Neutrophil (primary cell): ENCODE measurements around the gene HUS1.
A peak's percentile ranks its signal among the peaks of the same experiment; 100 is the strongest.
"Not testable (repeated sequence)": the region's sequence is repeated elsewhere in the genome, so short reads cannot be mapped to it uniquely, and the experiment has no call there.

ENCODE experiments used
- H3K27ac ChIP-seq: fragments of 200-600 bp; sonication (generic); 2 replicates; pipeline ENCODE4 v1.5.1; 2016; ENCODE audit warnings: mild to moderate bottlenecking, moderate library complexity
- H3K27me3 ChIP-seq: fragments of 200-600 bp; sonication (generic); 2 replicates; pipeline ENCODE4 v1.6.0; 2016; ENCODE audit warnings: mild to moderate bottlenecking
- H3K36me3 ChIP-seq: fragments of 200-600 bp; sonication (generic); 2 replicates; pipeline ENCODE4 v1.5.1; 2017
- H3K4me1 ChIP-seq, 2 experiments: fragments of 200-600 bp in 1 of 2; sonication (generic) in 1 of 2; 1 replicate in 1 of 2; 2 replicates in 1 of 2; pipeline versions ENCODE4 v1.5.1 to v1.6.1; 2013 to 2016; ENCODE audit warnings: low read depth in 1 of 2, low read length in 1 of 2, mild to moderate bottlenecking in 1 of 2, moderate library complexity in 1 of 2; ENCODE audit not compliant: control insufficient read depth in 1 of 2, insufficient read depth in 1 of 2
- H3K4me3 ChIP-seq, 2 experiments: fragments of 200-600 bp in 1 of 2; sonication (generic) in 1 of 2; 1 replicate in 1 of 2; 2 replicates in 1 of 2; pipeline ENCODE4 v1.5.1; 2013 to 2016; ENCODE audit warnings: low read depth in 1 of 2, low read length in 1 of 2, mild to moderate bottlenecking in 1 of 2, moderate library complexity in 1 of 2
- H3K9me3 ChIP-seq: fragments of 200-600 bp; sonication (generic); 2 replicates; pipeline ENCODE4 v1.5.1; 2016
- TF ChIP-seq, protein P1 (sequence below): fragments of 200-600 bp; sonication (generic); IDR thresholded peaks from 2 replicates; pipeline ENCODE4 v1.5.1; 2016; ENCODE audit warnings: antibody characterized with exemption

HUS1 gene

DNA sequence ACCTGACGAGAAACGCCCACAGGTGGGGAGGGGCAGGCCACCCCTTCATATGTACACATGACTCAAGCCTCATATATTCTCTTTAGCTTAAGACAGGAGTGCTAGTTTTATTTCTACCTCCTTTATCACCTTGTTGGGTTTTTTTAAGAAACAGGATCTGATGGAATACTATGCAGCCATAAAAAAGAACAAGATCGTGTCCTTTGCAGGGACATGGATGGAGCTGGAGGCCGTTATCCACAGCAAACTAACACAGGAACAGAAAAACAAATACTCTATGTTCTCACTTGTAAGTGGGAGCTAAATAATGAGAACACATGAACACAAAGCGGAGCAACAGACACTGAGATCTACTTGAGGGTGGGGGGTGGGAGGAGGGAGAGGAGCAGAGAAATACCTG, 11.2 kb upstream of the HUS1 start:
- H3K27me3 ChIP-seq: no peaks in the 10 kb centered on the region
- TF ChIP-seq, protein P1, sequence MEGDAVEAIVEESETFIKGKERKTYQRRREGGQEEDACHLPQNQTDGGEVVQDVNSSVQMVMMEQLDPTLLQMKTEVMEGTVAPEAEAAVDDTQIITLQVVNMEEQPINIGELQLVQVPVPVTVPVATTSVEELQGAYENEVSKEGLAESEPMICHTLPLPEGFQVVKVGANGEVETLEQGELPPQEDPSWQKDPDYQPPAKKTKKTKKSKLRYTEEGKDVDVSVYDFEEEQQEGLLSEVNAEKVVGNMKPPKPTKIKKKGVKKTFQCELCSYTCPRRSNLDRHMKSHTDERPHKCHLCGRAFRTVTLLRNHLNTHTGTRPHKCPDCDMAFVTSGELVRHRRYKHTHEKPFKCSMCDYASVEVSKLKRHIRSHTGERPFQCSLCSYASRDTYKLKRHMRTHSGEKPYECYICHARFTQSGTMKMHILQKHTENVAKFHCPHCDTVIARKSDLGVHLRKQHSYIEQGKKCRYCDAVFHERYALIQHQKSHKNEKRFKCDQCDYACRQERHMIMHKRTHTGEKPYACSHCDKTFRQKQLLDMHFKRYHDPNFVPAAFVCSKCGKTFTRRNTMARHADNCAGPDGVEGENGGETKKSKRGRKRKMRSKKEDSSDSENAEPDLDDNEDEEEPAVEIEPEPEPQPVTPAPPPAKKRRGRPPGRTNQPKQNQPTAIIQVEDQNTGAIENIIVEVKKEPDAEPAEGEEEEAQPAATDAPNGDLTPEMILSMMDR: no peak
- no peak overlapping the region for H3K4me3 ChIP-seq
- no peak overlapping the region for H3K27ac ChIP-seq
- peaks cover 11 to 12% of the 10 kb centered on the region in 2 experiments for H3K4me1 ChIP-seq
- no peaks in the 10 kb centered on the region for H3K36me3 ChIP-seq
- no peaks in the 10 kb centered on the region for H3K9me3 ChIP-seq

DNA sequence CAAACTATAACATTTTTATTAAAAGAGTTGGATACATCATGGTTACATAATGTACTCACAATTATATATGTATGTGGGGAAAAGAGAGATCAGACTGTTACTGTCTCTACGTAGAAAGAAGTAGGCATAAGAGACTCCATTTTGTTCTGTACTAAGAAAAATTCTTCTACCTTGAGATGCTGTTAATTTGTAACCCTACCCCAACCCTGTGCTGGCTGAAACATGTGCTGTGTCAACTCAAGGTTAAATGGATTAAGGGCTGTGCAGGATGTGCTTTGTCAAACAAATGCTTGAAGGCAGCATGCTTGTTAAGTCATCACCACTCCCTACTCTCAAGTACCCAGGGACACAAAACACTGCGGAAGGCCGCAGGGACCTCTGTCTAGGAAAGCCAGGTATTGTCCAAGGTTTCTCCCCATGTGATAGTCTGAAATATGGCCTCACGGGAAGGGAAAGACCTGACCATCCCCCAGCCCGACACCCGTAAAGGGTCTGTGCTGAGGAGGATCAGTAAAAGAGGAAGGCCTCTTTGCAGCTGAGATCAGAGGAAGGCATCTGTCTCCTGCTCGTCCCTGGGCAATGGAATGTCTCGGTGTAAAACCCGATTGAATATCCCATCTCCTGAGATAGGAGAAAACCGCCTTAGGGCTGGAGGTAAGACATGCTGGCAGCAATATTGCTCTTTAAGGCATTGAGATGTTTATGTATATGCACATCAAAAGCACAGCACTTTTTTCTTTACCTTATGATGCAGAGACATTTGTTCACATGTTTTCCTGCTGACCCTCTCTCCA, 10.4 kb upstream of the HUS1 start:
- not testable (repeated sequence) for H3K27me3 ChIP-seq, H3K4me3 ChIP-seq, H3K9me3 ChIP-seq, H3K27ac ChIP-seq, H3K36me3 ChIP-seq
- H3K4me1 ChIP-seq: peaks cover 11 to 12% of the 10 kb centered on the region in 2 experiments

DNA sequence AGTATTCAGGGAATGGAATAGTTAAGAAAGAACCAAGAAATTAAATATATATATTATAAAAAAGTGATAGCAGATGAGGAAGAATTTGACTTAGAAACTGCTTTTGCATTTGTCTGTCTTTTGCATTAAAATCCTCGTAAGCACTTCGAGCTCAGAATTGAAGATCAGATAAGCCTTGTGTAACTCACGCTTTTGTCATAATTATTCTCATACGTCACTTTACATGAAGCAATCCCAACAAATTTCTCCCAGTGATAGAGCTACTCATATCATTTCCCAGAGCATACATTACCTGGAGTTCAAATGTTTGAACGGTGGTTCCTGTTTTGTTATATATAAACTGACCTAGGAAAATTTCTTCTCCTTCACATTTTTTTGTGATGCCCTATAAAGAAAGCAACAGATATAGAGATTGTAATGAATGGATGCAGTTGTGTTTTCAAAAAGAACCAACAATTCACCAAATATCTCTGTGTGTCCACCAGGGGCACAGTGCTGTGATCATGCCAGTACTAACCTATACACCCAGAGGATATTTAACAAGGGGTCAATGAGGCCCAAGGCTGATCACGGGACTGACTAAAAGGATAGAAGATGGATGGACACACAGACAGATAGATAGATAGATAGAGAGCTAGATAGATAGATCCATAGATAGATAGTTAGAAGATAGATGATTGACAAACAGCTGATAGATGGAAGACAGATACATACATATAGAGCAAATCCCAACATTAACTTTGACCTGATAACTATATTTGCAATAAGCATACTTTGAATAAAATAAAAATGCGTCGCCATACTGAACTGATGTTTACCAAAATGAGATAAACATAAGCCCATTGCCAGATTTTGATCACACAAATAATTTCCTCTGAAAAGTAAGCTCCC, 9.3 kb upstream of the HUS1 start:
- Histone ChIP-seq H3K9me3 (no peaks in the 10 kb centered on the region), H3K36me3 (no peaks in the 10 kb centered on the region), H3K4me1 (peaks cover 11 to 12% of the 10 kb centered on the region in 2 experiments), H3K4me3 (no peak overlapping the region), H3K27me3 (no peaks in the 10 kb centered on the region), H3K27ac (no peak overlapping the region)
- TF ChIP-seq, protein P1: no peak

DNA sequence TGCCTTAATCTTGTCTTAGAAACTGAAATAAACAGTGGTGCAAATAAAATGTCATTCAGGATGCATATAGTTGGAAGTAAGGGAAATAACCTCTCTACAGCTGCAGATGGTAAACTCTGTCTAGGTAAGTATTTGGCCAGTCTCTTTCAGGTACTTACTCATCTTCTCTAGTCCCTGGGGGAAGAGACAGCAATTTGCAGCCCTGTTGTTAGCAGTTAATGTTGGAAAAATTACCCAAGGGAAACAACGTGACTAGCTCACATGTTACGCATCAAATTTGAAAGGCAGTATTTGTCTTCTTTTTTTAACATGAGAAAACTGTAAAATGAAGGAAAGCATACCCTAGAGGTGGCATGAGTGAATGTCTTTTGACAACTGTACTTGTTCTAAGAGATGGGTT, 3.2 kb upstream of the HUS1 start:
- Histone ChIP-seq H3K9me3 (no peaks in the 10 kb centered on the region), H3K4me3 (no peak overlapping the region), H3K36me3 (peaks cover 7% of the 10 kb centered on the region), H3K4me1 (peaks cover 13 to 16% of the 10 kb centered on the region in 2 experiments), H3K27ac (no peak overlapping the region), H3K27me3 (no peaks in the 10 kb centered on the region)
- TF ChIP-seq, protein P1: no peak

DNA sequence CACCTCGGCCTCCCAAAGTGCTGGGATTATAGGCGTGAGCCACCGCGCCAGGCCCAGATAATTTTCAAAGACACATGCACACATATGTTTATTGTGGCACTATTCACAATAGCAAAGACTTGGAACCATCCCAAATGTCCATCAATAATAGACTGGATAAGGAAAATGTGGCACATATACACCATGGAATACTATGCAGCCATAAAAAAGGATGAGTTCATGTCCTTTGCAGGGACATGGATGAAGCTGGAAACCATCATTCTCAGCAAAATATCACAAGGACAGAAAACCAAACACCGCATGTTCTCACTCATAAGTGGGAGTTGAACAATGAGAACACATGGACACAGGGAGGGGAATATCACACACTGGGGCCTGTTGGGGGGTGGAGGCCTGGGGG, 1.2 kb upstream of the HUS1 start:
- peaks cover 26% of the 10 kb centered on the region for H3K36me3 ChIP-seq
- not testable (repeated sequence) for H3K4me3 ChIP-seq, H3K9me3 ChIP-seq, H3K27ac ChIP-seq, H3K27me3 ChIP-seq
- H3K4me1 ChIP-seq: peaks cover 13 to 16% of the 10 kb centered on the region in 2 experiments

DNA sequence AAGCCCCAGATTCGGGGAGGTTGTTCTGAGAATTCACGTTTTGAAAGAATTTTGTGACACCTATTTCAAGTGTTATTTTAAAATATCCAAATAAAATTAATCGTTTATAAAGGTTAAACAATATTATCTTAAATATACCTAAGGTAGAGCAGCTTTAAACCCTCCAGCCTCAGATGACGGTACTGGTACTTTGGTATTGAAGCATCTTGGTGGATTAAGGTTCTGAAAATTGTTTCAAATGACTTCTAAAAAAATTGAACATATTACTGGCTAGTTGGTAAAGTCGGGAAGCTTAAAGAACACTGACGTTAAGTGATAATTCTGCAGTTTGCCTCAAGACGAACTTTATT, 392 bp upstream of the HUS1 start:
- Histone ChIP-seq H3K27ac (peak overlapping the region; percentile 88), H3K36me3 (peaks cover 35% of the 10 kb centered on the region)
- TF ChIP-seq, protein P1: no peak

More for the DNA sequence above, 392 bp upstream of the HUS1 start:
- H3K4me3 ChIP-seq: peak overlapping the region; percentile 72 to 78
- H3K27me3 ChIP-seq: no peaks in the 10 kb centered on the region
- no peaks in the 10 kb centered on the region for H3K9me3 ChIP-seq
- H3K4me1 ChIP-seq: peaks cover 13 to 16% of the 10 kb centered on the region in 2 experiments
